WTC11 (cell line): ENCODE measurements around the gene EFEMP2.

Experiments used
- CTCF ChIP-seq: fragments of 200-600 bp; IDR thresholded peaks from 2 replicates; pipeline ENCODE4 v1.8.0; 2022; ENCODE audit warnings: antibody characterized with exemption
- E2F4 ChIP-seq: sonication (generic); formaldehyde crosslinking; IDR thresholded peaks from 2 replicates; pipeline ENCODE4 v1.8.1; 2022; ENCODE audit warnings: low read depth, mild to moderate bottlenecking, moderate library complexity, missing genetic modification reagents, borderline replicate concordance
- ELF4 ChIP-seq: sonication (generic); formaldehyde crosslinking; IDR thresholded peaks from 2 replicates; pipeline ENCODE4 v1.8.1; 2022; ENCODE audit warnings: low read depth, mild to moderate bottlenecking, moderate library complexity, missing genetic modification reagents
- ETV6 ChIP-seq: sonication (generic); formaldehyde crosslinking; IDR thresholded peaks from 2 replicates; pipeline ENCODE4 v1.8.1; 2022; ENCODE audit warnings: mild to moderate bottlenecking, missing genetic modification reagents
- MAX ChIP-seq: sonication (generic); formaldehyde crosslinking; IDR thresholded peaks from 2 replicates; pipeline ENCODE4 v1.8.0; 2022; ENCODE audit warnings: mild to moderate bottlenecking, missing genetic modification reagents
- SP1 ChIP-seq: sonication (generic); formaldehyde crosslinking; conservative IDR thresholded peaks from 2 replicates; pipeline ENCODE4 v1.8.1; 2022; ENCODE audit warnings: missing genetic modification reagents

GRCh38 chr11:65916391-65916790 is 43.8 kb upstream of the EFEMP2 start:
- TF ChIP-seq CTCF = no peak
- TF ChIP-seq ETV6 (CRISPR knock-in tag) = no peak
- TF ChIP-seq MAX (CRISPR knock-in tag) = no peak
- TF ChIP-seq ELF4 = no peak
- TF ChIP-seq SP1 (CRISPR knock-in tag) = no peak
- TF ChIP-seq E2F4 (CRISPR knock-in tag) = no peak
